Keratinocyte (primary cell): ENCODE results near the gene NAALADL2. TPM values are rescaled to one million over a fixed set of nuclear protein-coding genes. Genes with fewer than 3 reads are reported as not detected.

Experiments used
- DNase-seq: peaks from one replicate; pipeline ENCODE4 v3.0.0-alpha.2; 2011; ENCODE audit warnings: low read depth, missing footprints, low spot score
- FAIRE-seq: peaks from 2 replicates; lab custom pipeline; 2011; peaks lifted over from hg19 to GRCh38; lab: Jason Lieb, UNC
- H2AFZ ChIP-seq: 2 replicates; pipeline ENCODE4 v1.6.0; 2012; ENCODE audit warnings: low read length, control low read depth, inconsistent platforms; ENCODE audit not compliant: control insufficient read depth
- H3K27ac ChIP-seq: 2 replicates; pipeline ENCODE4 v1.5.1; 2011; ENCODE audit warnings: low read length; ENCODE audit not compliant: control insufficient read depth, insufficient read depth
- H3K27me3 ChIP-seq: 3 replicates; pipeline ENCODE4 v1.6.0; 2011; ENCODE audit warnings: low read length; ENCODE audit not compliant: control insufficient read depth, insufficient read depth; ENCODE audit errors: extremely low read depth
- H3K36me3 ChIP-seq, 2 experiments: 2 replicates in 1 of 2; 3 replicates in 1 of 2; pipeline ENCODE4 v1.5.1; 2011; ENCODE audit warnings: low read length in 2 of 2, mild to moderate bottlenecking in 1 of 2; ENCODE audit not compliant: control insufficient read depth in 2 of 2, insufficient read depth in 2 of 2; ENCODE audit errors: extremely low read depth in 1 of 2
- H3K4me1 ChIP-seq: 3 replicates; pipeline ENCODE4 v1.5.1; 2011; ENCODE audit warnings: low read length; ENCODE audit not compliant: control insufficient read depth, insufficient read depth; ENCODE audit errors: extremely low read depth
- H3K4me2 ChIP-seq: 3 replicates; pipeline ENCODE4 v1.6.0; 2011; ENCODE audit warnings: low read depth, low read length; ENCODE audit not compliant: control insufficient read depth, insufficient read depth; ENCODE audit errors: extremely low read depth
- H3K4me3 ChIP-seq, 3 experiments: fragments of 200-600 bp in 1 of 3; sonication (generic) in 1 of 3; 2 replicates in 2 of 3; 3 replicates in 1 of 3; pipeline ENCODE4 v1.5.1; 2011 to 2016; ENCODE audit warnings: low read length in 3 of 3, mild to moderate bottlenecking in 3 of 3, control low read depth in 2 of 3, inconsistent platforms in 1 of 3, low read depth in 1 of 3, mixed read lengths in 1 of 3, mixed run types in 1 of 3, moderate library complexity in 1 of 3; ENCODE audit not compliant: control insufficient read depth in 2 of 3, insufficient read depth in 2 of 3; ENCODE audit errors: extremely low read depth in 1 of 3
- H3K79me2 ChIP-seq: 2 replicates; pipeline ENCODE4 v1.6.0; 2012; ENCODE audit warnings: low read length; ENCODE audit not compliant: control insufficient read depth, insufficient read depth
- H3K9ac ChIP-seq: 3 replicates; pipeline ENCODE4 v1.6.0; 2011; ENCODE audit warnings: low read length; ENCODE audit not compliant: control insufficient read depth, insufficient read depth; ENCODE audit errors: extremely low read depth
- H3K9me1 ChIP-seq: 3 replicates; pipeline ENCODE4 v1.6.0; 2011; ENCODE audit warnings: low read length; ENCODE audit not compliant: control insufficient read depth, insufficient read depth; ENCODE audit errors: extremely low read depth
- H3K9me3 ChIP-seq: 2 replicates; pipeline ENCODE4 v1.5.1; 2012; ENCODE audit warnings: low read depth, low read length; ENCODE audit not compliant: control insufficient read depth
- H4K20me1 ChIP-seq: 3 replicates; pipeline ENCODE4 v1.6.0; 2011; ENCODE audit warnings: low read length; ENCODE audit not compliant: control insufficient read depth, insufficient read depth; ENCODE audit errors: extremely low read depth
- CTCF ChIP-seq, 3 experiments: IDR thresholded peaks in 1 of 3; conservative IDR thresholded peaks in 1 of 3; optimal IDR thresholded peaks in 1 of 3; 2 replicates in 2 of 3; 3 replicates in 1 of 3; pipeline versions ENCODE3 to v1.5.1; 2011; ENCODE audit warnings: low read length in 3 of 3, mild to moderate bottlenecking in 3 of 3, moderate library complexity in 2 of 3, control low read depth in 1 of 3, inconsistent platforms in 1 of 3; ENCODE audit not compliant: insufficient read depth in 2 of 3; ENCODE audit errors: extremely low read depth in 1 of 3
- EZH2 ChIP-seq: IDR thresholded peaks from one replicate; pipeline ENCODE4 v1.6.1; 2012; ENCODE audit warnings: inconsistent platforms, mild to moderate bottlenecking, low read length, moderate library complexity
- dilution Hi-C: fragments of 300-500 bp; cut with MboI; formaldehyde crosslinking; loops from one replicate; pipeline ENCODE4 v1.7.0; 2020; ENCODE audit warnings: low sequenced_read_pairs; ENCODE audit not compliant: extremely low pct_ligation_motif_present
- polyA plus RNA-seq, 5 experiments: library from polyadenylated mRNA; depleted of rRNA in 3 of 5; stranded (reverse) in 3 of 5; stranded (forward) in 1 of 5; unstranded in 1 of 5; fragments of >200 nt; gene quantifications; 1 replicate in 1 of 5; 2 replicates in 3 of 5; 3 replicates in 1 of 5; pipeline versions ENCODE4 v1.2.1 to v1.2.3, GENCODE V29; 2011 to 2012; ENCODE audit warnings: missing spikeins in 2 of 5, low read depth in 1 of 5, low replicate concordance in 1 of 5

Gene NAALADL2
- polyA plus RNA-seq, 1 donor (not counting 4 experiments of a cell fraction or from before 2014, with no cell fraction given), result 0.75 TPM

GRCh38 chr3:175580318-175580717, 721.2 kb downstream of the NAALADL2 start:
- H3K79me2 ChIP-seq, result no peaks in the 10 kb centered on the region
- no peak for DNase-seq
- no peaks in the 10 kb centered on the region for H3K9me3 ChIP-seq
- no peak overlapping the region for H2AFZ ChIP-seq
- no peaks in the 10 kb centered on the region for H3K4me1 ChIP-seq
- H3K9me1 ChIP-seq, result no peaks in the 10 kb centered on the region
- H3K9ac ChIP-seq, result no peak overlapping the region
- H3K27me3 ChIP-seq, result no peaks in the 10 kb centered on the region
- H3K27ac ChIP-seq, result no peak overlapping the region
- dilution Hi-C loops, result no loop called here
- no peaks in the 10 kb centered on the region for H3K36me3 ChIP-seq
- no peak overlapping the region for H3K4me2 ChIP-seq
- H3K4me3 ChIP-seq, result no peak overlapping the region
- no peak for FAIRE-seq
- TF ChIP-seq CTCF (optimal IDR thresholded peaks at IDR 0.05 in 1 of 3, IDR thresholded peaks at IDR 0.05 in 1 of 3, conservative IDR thresholded peaks at IDR 0.05 in 1 of 3; ENCODE audit: extremely low read depth in 1 of 3, insufficient read depth in 2 of 3, low read length in 3 of 3) (no peak), EZH2 (no peak)
- no peaks in the 10 kb centered on the region for H4K20me1 ChIP-seq

GRCh38 chr3:175585898-175586297, 726.8 kb downstream of the NAALADL2 start:
- no peaks in the 10 kb centered on the region for H3K79me2 ChIP-seq
- no peaks in the 10 kb centered on the region for H3K9me3 ChIP-seq
- H4K20me1 ChIP-seq, result no peaks in the 10 kb centered on the region
- H3K4me3 ChIP-seq, result peak overlapping the region in 1 of 3 experiments; percentile 10
- TF ChIP-seq CTCF (optimal IDR thresholded peaks at IDR 0.05 in 1 of 3, IDR thresholded peaks at IDR 0.05 in 1 of 3, conservative IDR thresholded peaks at IDR 0.05 in 1 of 3; ENCODE audit: extremely low read depth in 1 of 3, insufficient read depth in 2 of 3, low read length in 3 of 3) (no peak), EZH2 (no peak)
- FAIRE-seq, result peak; percentile 13
- peak overlapping the region; percentile 37 for H3K4me2 ChIP-seq
- dilution Hi-C loops, result no loop called here
- no peaks in the 10 kb centered on the region for H3K9me1 ChIP-seq
- H3K27ac ChIP-seq, result no peak overlapping the region
- H3K27me3 ChIP-seq, result no peaks in the 10 kb centered on the region
- H2AFZ ChIP-seq, result peak overlapping the region; percentile 37
- DNase-seq, result no peak
- no peaks in the 10 kb centered on the region for H3K36me3 ChIP-seq
- H3K4me1 ChIP-seq, result peaks cover 6% of the 10 kb centered on the region
- no peak overlapping the region for H3K9ac ChIP-seq
